GM18861 (cell line): ENCODE measurements around the gene RFX2.
"Not testable (repeated sequence)": the region's sequence is repeated elsewhere in the genome, so short reads cannot be mapped to it uniquely, and the experiment has no call there.

ENCODE experiments used
- ATAC-seq: cut with Tn5 transposase; IDR thresholded peaks from one replicate; pipeline ENCODE4 v1.9.1; 2021; ENCODE audit not compliant: unreplicated experiment

The RFX2 gene

GRCh38 chr19:6110360-6110977, at the start of gene RFX2:
RFX2 (minus strand) TSS chr19:6110500; CDS start chr19:6047496, 63,004 bp downstream.
- peak; percentile 91 for ATAC-seq

- no peak for ATAC-seq
These were observed 45.7 kb upstream of the RFX2 start for GRCh38 chr19:6156033-6156432.

GRCh38 chr19:6150289-6150688, 40.0 kb upstream of the RFX2 start:
- no peak for ATAC-seq

- no peak for ATAC-seq
These were observed 30.9 kb upstream of the RFX2 start for GRCh38 chr19:6141217-6141616.

GRCh38 chr19:6138511-6138910, 28.2 kb upstream of the RFX2 start:
- no peak for ATAC-seq

GRCh38 chr19:6138066-6138465, 27.8 kb upstream of the RFX2 start:
- no peak for ATAC-seq

GRCh38 chr19:6133231-6133630, 22.9 kb upstream of the RFX2 start:
- no peak for ATAC-seq

- no peak for ATAC-seq
These were observed 22.2 kb upstream of the RFX2 start for GRCh38 chr19:6132482-6132881.

- ATAC-seq, result no peak
These were observed 17.5 kb upstream of the RFX2 start for GRCh38 chr19:6127716-6128335.

- ATAC-seq, result no peak
These were observed 16.2 kb upstream of the RFX2 start for GRCh38 chr19:6126335-6126974.

GRCh38 chr19:6125571-6125989, 15.3 kb upstream of the RFX2 start:
- no peak for ATAC-seq

GRCh38 chr19:6119031-6119430, 8.7 kb upstream of the RFX2 start:
- ATAC-seq, result no peak

GRCh38 chr19:6118043-6118442, 7.7 kb upstream of the RFX2 start:
- no peak for ATAC-seq

GRCh38 chr19:6117534-6117933, 7.2 kb upstream of the RFX2 start:
- no peak for ATAC-seq

GRCh38 chr19:6116749-6117430, 6.6 kb upstream of the RFX2 start:
- no peak for ATAC-seq

- no peak for ATAC-seq
These were observed 5.7 kb upstream of the RFX2 start for GRCh38 chr19:6115992-6116391.

- no peak for ATAC-seq
These were observed 3.4 kb upstream of the RFX2 start for GRCh38 chr19:6113616-6114188.

- ATAC-seq, result no peak
These were observed 353 bp downstream of the RFX2 start for GRCh38 chr19:6109947-6110346.

GRCh38 chr19:6108721-6109633, 1.3 kb downstream of the RFX2 start:
- no peak for ATAC-seq

GRCh38 chr19:6106643-6107294, 3.5 kb downstream of the RFX2 start:
- not testable (repeated sequence) for ATAC-seq
